ENCODE measurements around the gene DTX1.

The DTX1 gene

DNA sequence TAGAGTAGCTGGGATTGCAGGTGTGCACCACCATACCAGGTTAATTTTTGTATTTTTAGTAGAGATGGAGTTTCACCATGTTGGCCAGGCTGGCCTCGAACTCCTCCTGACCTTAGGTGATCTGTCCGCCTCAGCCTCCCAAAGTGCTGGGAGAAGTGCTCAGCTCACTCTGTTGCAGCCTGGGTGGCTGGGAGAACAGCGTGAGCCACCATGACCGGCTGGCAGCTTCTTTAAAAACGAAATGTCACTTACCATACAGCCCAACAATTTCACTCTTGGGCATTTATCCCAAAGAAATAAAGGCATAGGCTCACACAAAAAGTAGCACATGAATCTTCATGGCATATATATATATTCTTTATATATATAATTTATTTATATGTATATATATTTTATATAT, 88.3 kb downstream of the DTX1 start:
- H3K27ac ChIP-seq = no peak overlapping the region
- TF ChIP-seq, protein P1, sequence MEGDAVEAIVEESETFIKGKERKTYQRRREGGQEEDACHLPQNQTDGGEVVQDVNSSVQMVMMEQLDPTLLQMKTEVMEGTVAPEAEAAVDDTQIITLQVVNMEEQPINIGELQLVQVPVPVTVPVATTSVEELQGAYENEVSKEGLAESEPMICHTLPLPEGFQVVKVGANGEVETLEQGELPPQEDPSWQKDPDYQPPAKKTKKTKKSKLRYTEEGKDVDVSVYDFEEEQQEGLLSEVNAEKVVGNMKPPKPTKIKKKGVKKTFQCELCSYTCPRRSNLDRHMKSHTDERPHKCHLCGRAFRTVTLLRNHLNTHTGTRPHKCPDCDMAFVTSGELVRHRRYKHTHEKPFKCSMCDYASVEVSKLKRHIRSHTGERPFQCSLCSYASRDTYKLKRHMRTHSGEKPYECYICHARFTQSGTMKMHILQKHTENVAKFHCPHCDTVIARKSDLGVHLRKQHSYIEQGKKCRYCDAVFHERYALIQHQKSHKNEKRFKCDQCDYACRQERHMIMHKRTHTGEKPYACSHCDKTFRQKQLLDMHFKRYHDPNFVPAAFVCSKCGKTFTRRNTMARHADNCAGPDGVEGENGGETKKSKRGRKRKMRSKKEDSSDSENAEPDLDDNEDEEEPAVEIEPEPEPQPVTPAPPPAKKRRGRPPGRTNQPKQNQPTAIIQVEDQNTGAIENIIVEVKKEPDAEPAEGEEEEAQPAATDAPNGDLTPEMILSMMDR (conservative IDR thresholded peaks at IDR 0.05) = no peak

DNA sequence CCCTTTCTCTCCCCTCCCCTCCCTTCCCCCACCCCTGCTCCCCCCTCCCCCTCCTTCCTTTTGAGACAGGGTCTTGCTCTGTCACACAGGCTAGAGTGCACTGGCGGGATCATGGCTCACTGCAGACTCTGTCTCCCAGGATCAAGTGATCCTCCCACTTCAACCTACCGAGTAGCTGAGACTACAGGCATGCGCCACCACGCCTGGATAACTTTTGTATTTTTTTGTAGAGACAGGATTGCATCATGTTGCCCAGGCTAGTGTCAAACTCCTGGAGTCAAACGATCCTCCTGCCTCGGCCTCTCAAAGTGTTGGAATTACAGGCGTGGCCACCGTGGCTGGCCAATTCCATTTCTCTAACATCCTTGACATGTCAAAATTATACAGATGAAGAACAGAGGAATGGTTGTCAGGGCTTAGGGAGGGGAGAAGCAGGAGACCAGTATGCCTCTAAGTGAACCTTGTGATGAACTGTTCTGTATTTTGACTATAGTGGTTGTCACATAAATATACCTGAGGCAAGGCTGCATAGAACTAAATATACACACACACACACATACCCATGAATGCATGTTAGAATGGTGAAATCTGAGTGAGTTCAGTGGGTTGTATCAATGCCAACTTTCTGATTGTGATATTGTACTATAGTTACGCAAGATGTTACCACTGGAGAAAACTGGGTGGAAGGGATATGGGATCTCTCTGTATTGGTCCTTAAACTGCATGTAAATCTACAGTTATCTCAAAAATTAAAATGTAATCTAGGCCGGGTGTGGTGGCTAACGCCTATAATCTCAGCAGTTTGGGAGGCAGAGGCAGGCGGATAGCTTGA, 89.4 kb downstream of the DTX1 start:
- TF ChIP-seq, protein P1 (conservative IDR thresholded peaks at IDR 0.05) = no peak
- H3K27ac ChIP-seq = no peak overlapping the region

DNA sequence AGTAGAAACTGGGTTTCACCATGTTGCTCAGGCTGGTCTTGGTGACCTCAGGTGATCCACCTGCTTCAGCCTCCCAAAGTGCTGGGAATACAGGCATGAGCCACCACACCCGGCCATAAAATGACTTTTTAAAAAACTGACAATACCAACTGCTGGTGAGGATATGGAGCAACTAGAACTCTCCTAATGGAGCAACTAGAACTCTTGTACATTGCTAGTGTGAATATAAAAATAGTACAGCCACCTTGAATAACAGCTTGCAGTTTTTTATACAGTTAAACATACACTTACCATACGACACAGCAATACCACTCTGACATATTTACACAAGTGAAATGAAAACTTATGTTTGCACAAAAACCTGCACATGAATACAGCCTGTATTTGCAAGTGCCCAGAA, 90.5 kb downstream of the DTX1 start:
- H3K27ac ChIP-seq = no peak overlapping the region
- TF ChIP-seq, protein P1 (conservative IDR thresholded peaks at IDR 0.05) = no peak
